ENCODE measurements around the gene ZNF646. TPM values are rescaled to one million over a fixed set of nuclear protein-coding genes. Genes with fewer than 3 reads are reported as not detected.

The ZNF646 gene
- total and polyA plus RNA-seq, 2 of the 13 experiments (the other 11 are each of a cell fraction or from before 2014, with no cell fraction given), result 3.4 to 10.9 TPM

GRCh38 chr16:31106509-31107464 is 32.6 kb downstream of the ZNF646 start:
- ChIA-PET POLR2A (interaction anchor here (3.7 kb wide), 1 partner anchor 11 kb away, joined by 17 read pairs; the partner anchor contains the start of gene KAT8), CTCF (ENCODE audit: low intra/inter-chr PET ratio, low total read pairs) (interaction anchor here (1.4 kb wide), 1 partner anchor 36 kb away, joined by 9 read pairs; no protein-coding TSS in a partner anchor)
- Histone ChIP-seq H3K9ac (ENCODE audit: insufficient read depth, low read depth, low read length) (peak overlapping the region; percentile 90), H3K4me2 (ENCODE audit: low read depth, low read length) (peak overlapping the region; percentile 94), H3K27ac (ENCODE audit: extremely low read length, insufficient read depth, low read length) (peak overlapping the region; percentile 41), H3K27me3 (ENCODE audit: control insufficient read depth in 1 of 2, insufficient read depth in 2 of 2, low read length in 2 of 2) (no peaks in the 10 kb centered on the region), H4K20me1 (ENCODE audit: insufficient read depth, low read length) (no peaks in the 10 kb centered on the region), H3K9me3 (ENCODE audit: low read length) (no peaks in the 10 kb centered on the region), H3K79me2 (ENCODE audit: insufficient read depth, low read length) (peaks cover 12% of the 10 kb centered on the region), H3K4me1 (ENCODE audit: insufficient read depth, low read length) (peaks cover 38% of the 10 kb centered on the region), H3K4me3 (replicated peaks in 1 of 3; ENCODE audit: insufficient read depth in 1 of 3, low read depth in 2 of 3, low read length in 3 of 3) (peak overlapping the region; percentile 87 to 100 (median 94); a peak in 5 of 6 replicates), H3K36me3 (replicated peaks in 1 of 2; ENCODE audit: control insufficient read depth in 1 of 2, insufficient read depth in 2 of 2, low read length in 2 of 2) (peaks cover 13 to 23% of the 10 kb centered on the region in 2 experiments), H2AFZ (ENCODE audit: low read length) (peak overlapping the region; percentile 24)
- DNase-seq (ENCODE audit: low spot score), result no peak
- peak; percentile 21 for FAIRE-seq
- WGBS (ENCODE audit: low lambda C conversion rate), result 70% methylated on average over 28 of the region's 28 CpGs
- intact Hi-C loops (cut with micrococcal nuclease; ENCODE audit: unreplicated experiment) (loop anchor here (5.0 kb wide), 1 partner anchor 51 kb away; no protein-coding TSS in a partner anchor), in situ Hi-C loops (cut with HindIII; ENCODE audit: extremely low pct_ligation_motif_present, low pct_unique_long_range_greater_than_20kb) (no loop called here)
- BruUV-seq (replicated peaks), result no TSS peak
- no peak for ATAC-seq
- no peak for TF ChIP-seq PHF5A (CRISPR knock-in tag; IDR thresholded peaks at IDR 0.05; ENCODE audit: low read depth, unreplicated experiment)
- TF ChIP-seq DMAP1 (CRISPR knock-in tag; IDR thresholded peaks at IDR 0.05), result no peak
- TF ChIP-seq ZIK1 (CRISPR knock-in tag; IDR thresholded peaks at IDR 0.05; ENCODE audit: borderline replicate concordance, low read depth), result no peak
- TF ChIP-seq THAP7 (CRISPR knock-in tag; IDR thresholded peaks at IDR 0.05), result no peak
- TF ChIP-seq, protein P1, sequence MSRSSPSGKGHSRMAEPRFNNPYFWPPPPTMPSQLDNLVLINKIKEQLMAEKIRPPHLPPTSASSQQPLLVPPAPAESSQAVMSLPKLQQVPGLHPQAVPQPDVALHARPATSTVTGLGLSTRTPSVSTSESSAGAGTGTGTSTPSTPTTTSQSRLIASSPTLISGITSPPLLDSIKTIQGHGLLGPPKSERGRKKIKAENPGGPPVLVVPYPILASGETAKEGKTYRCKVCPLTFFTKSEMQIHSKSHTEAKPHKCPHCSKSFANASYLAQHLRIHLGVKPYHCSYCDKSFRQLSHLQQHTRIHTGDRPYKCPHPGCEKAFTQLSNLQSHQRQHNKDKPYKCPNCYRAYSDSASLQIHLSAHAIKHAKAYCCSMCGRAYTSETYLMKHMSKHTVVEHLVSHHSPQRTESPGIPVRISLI (CRISPR knock-in tag; IDR thresholded peaks at IDR 0.05; ENCODE audit: borderline replicate concordance), result peak; percentile 40; the same call in 1 of the 2 replicates
- TF ChIP-seq SAP130 (CRISPR knock-in tag; IDR thresholded peaks at IDR 0.05; ENCODE audit: low read depth), result no peak
- TF ChIP-seq ZNF337 (CRISPR knock-in tag; IDR thresholded peaks at IDR 0.05; ENCODE audit: borderline replicate concordance, low read depth), result 0 out of 2 replicates have a peak, but pooled peaks have one; percentile 27
- no peak for TF ChIP-seq XBP1 (CRISPR knock-in tag; IDR thresholded peaks at IDR 0.05)
- TF ChIP-seq ZNF597 (CRISPR knock-in tag; IDR thresholded peaks at IDR 0.05), result no peak
- peak; percentile 96 for TF ChIP-seq ZBTB38 (CRISPR knock-in tag; IDR thresholded peaks at IDR 0.05)
- peak; percentile 23 for TF ChIP-seq MED8 (CRISPR knock-in tag; IDR thresholded peaks at IDR 0.05; ENCODE audit: insufficient replicate concordance)
- TF ChIP-seq ZNF33A (CRISPR knock-in tag; IDR thresholded peaks at IDR 0.05; ENCODE audit: borderline replicate concordance), result no peak
- no peak for TF ChIP-seq ATM (IDR thresholded peaks at IDR 0.05; ENCODE audit: borderline replicate concordance)
- TF ChIP-seq EEA1 (CRISPR knock-in tag; IDR thresholded peaks at IDR 0.05; ENCODE audit: borderline replicate concordance), result no peak
- TF ChIP-seq NR3C1 (CRISPR knock-in tag; IDR thresholded peaks at IDR 0.05), result no peak
- no peak for TF ChIP-seq KDM1A (CRISPR knock-in tag; IDR thresholded peaks at IDR 0.05)
- TF ChIP-seq TAF1 (CRISPR knock-in tag; IDR thresholded peaks at IDR 0.05), result no peak
- TF ChIP-seq ZNF530 (CRISPR knock-in tag; IDR thresholded peaks at IDR 0.05; ENCODE audit: low read depth), result no peak
